Measurements from ENCODE around the gene CDC42.
"Not testable (repeated sequence)": the region's sequence is repeated elsewhere in the genome, so short reads cannot be mapped to it uniquely, and the experiment has no call there.

CDC42 gene

GRCh38 chr1:22077728-22078127 is 25.2 kb downstream of the CDC42 start:
- no peak overlapping the region for H3K4me3 ChIP-seq (ENCODE audit: control insufficient read depth, low read depth, low read length)
- DNase-seq (ENCODE audit: low read depth), result no peak
- no peak for TF ChIP-seq CTCF (IDR thresholded peaks at IDR 0.05; ENCODE audit: control insufficient read depth, insufficient read depth, low read depth, low read length, missing control alignments)

GRCh38 chr1:22078133-22078532 is 25.6 kb downstream of the CDC42 start:
- TF ChIP-seq CTCF (IDR thresholded peaks at IDR 0.05; ENCODE audit: control insufficient read depth, insufficient read depth, low read depth, low read length, missing control alignments), result no peak
- H3K4me3 ChIP-seq (ENCODE audit: control insufficient read depth, low read depth, low read length), result no peak overlapping the region
- no peak for DNase-seq (ENCODE audit: low read depth)

- H3K4me3 ChIP-seq (ENCODE audit: control insufficient read depth, low read depth, low read length), result no peak overlapping the region
- no peak for TF ChIP-seq CTCF (IDR thresholded peaks at IDR 0.05; ENCODE audit: control insufficient read depth, insufficient read depth, low read depth, low read length, missing control alignments)
- DNase-seq (ENCODE audit: low read depth), result no peak
These were observed 27.7 kb downstream of the CDC42 start for GRCh38 chr1:22080191-22080590.

- DNase-seq (ENCODE audit: low read depth), result no peak
- TF ChIP-seq CTCF (IDR thresholded peaks at IDR 0.05; ENCODE audit: control insufficient read depth, insufficient read depth, low read depth, low read length, missing control alignments), result no peak
These were observed 35.8 kb downstream of the CDC42 start for GRCh38 chr1:22088331-22088730.

GRCh38 chr1:22089134-22089571 is 36.6 kb downstream of the CDC42 start:
- DNase-seq (ENCODE audit: low read depth), result no peak
- no peak overlapping the region for H3K4me3 ChIP-seq (ENCODE audit: control insufficient read depth, low read depth, low read length)
- TF ChIP-seq CTCF (IDR thresholded peaks at IDR 0.05; ENCODE audit: control insufficient read depth, insufficient read depth, low read depth, low read length, missing control alignments), result no peak

More at GRCh38 chr1:22088331-22088730, 35.8 kb downstream of the CDC42 start:
- no peak overlapping the region for H3K4me3 ChIP-seq (ENCODE audit: control insufficient read depth, low read depth, low read length)

GRCh38 chr1:22089787-22090186 is 37.3 kb downstream of the CDC42 start:
- no peak for DNase-seq (ENCODE audit: low read depth)
- TF ChIP-seq CTCF (IDR thresholded peaks at IDR 0.05; ENCODE audit: control insufficient read depth, insufficient read depth, low read depth, low read length, missing control alignments), result no peak
- no peak overlapping the region for H3K4me3 ChIP-seq (ENCODE audit: control insufficient read depth, low read depth, low read length)

- H3K4me3 ChIP-seq (ENCODE audit: control insufficient read depth, low read depth, low read length), result no peak overlapping the region
- no peak for DNase-seq (ENCODE audit: low read depth)
These were observed 38.4 kb downstream of the CDC42 start for GRCh38 chr1:22090867-22091266.

GRCh38 chr1:22092026-22092768 is 39.7 kb downstream of the CDC42 start:
- not testable (repeated sequence) for DNase-seq (ENCODE audit: low read depth); H3K4me3 ChIP-seq (ENCODE audit: control insufficient read depth, low read depth, low read length)

More at GRCh38 chr1:22090867-22091266, 38.4 kb downstream of the CDC42 start:
- TF ChIP-seq CTCF (IDR thresholded peaks at IDR 0.05; ENCODE audit: control insufficient read depth, insufficient read depth, low read depth, low read length, missing control alignments), result no peak

Data from AG09309 (cell line).